IMR-90 (cell line): Measurements from ENCODE around the gene HPS4. TPM values are rescaled to one million over a fixed set of nuclear protein-coding genes. Genes with fewer than 3 reads are reported as not detected.

Experiments
- ATAC-seq: fragments of 200-7000 bp; cut with Tn5 transposase; 2 replicates; pipeline ENCODE4 v1.9.1; 2020; ENCODE audit warnings: low read depth, mild to moderate bottlenecking, moderate library complexity
- BruUV-seq: library from RNA; stranded (reverse); fragments of 400-500 nt; replicated peaks from 2 replicates; lab custom pipeline; 2021; lab: Mats Ljungman, UMichigan
- CTCF ChIA-PET: fragments of 300-600 bp; formaldehyde crosslinking; extraction: SDS; loops from one replicate; lab custom pipeline; 2021; ENCODE audit warnings: antibody characterized with exemption; lab: Yijun Ruan, JAX
- POLR2A ChIA-PET: fragments of 300-600 bp; sonication (Branson Sonifier 250); formaldehyde crosslinking; loops from one replicate; lab custom pipeline; 2022; ENCODE audit warnings: antibody characterized with exemption; ENCODE audit not compliant: unreplicated experiment; lab: Charles Lee
- DNase-seq: peaks from one replicate; pipeline ENCODE4 v3.0.0; 2013
- H2AFZ ChIP-seq: replicated peaks from 2 replicates; pipeline ENCODE3; 2013; ENCODE audit warnings: low read length, mild to moderate bottlenecking; ENCODE audit not compliant: poor library complexity
- H2AK5ac ChIP-seq: 2 replicates; pipeline ENCODE4 v1.6.1; 2013; ENCODE audit warnings: low read depth, low read length, inconsistent platforms
- H2AK9ac ChIP-seq: replicated peaks from 2 replicates; pipeline ENCODE3; 2013; ENCODE audit warnings: mild to moderate bottlenecking, low read depth, low read length, moderate library complexity; ENCODE audit not compliant: poor library complexity
- H2BK120ac ChIP-seq: 2 replicates; pipeline ENCODE4 v1.6.1; 2013; ENCODE audit warnings: low read depth, low read length, inconsistent platforms
- H2BK15ac ChIP-seq: 3 replicates; pipeline ENCODE4 v1.6.1; 2013; ENCODE audit warnings: low read depth, low read length, inconsistent platforms
- H2BK20ac ChIP-seq: 2 replicates; pipeline ENCODE4 v1.6.1; 2013; ENCODE audit warnings: low read depth, mild to moderate bottlenecking, inconsistent platforms, low read length, moderate library complexity
- H2BK5ac ChIP-seq: 2 replicates; pipeline ENCODE4 v1.6.1; 2013; ENCODE audit warnings: mild to moderate bottlenecking, low read depth, low read length, inconsistent platforms; ENCODE audit not compliant: poor library complexity, severe bottlenecking
- H3K14ac ChIP-seq: replicated peaks from 2 replicates; pipeline ENCODE4 v1.6.1; 2013; ENCODE audit warnings: low read depth, low read length, inconsistent platforms
- H3K18ac ChIP-seq: 2 replicates; pipeline ENCODE4 v1.6.1; 2013; ENCODE audit warnings: low read depth, low read length, control low read depth
- H3K23ac ChIP-seq: 2 replicates; pipeline ENCODE4 v1.6.1; 2013; ENCODE audit warnings: low read depth, low read length, inconsistent platforms
- H3K27ac ChIP-seq: 2 replicates; pipeline ENCODE4 v1.5.1; 2013; ENCODE audit warnings: mild to moderate bottlenecking, control low read depth, low read length; ENCODE audit not compliant: insufficient read depth
- H3K27me3 ChIP-seq: 2 replicates; pipeline ENCODE4 v1.6.1; 2013; ENCODE audit warnings: low read length; ENCODE audit not compliant: control insufficient read depth, insufficient read depth
- H3K36me3 ChIP-seq: 2 replicates; pipeline ENCODE4 v1.6.1; 2013; ENCODE audit warnings: low read length, mixed read lengths; ENCODE audit not compliant: control insufficient read depth, insufficient read depth
- H3K4ac ChIP-seq: 2 replicates; pipeline ENCODE4 v1.6.1; 2013; ENCODE audit warnings: low read depth, low read length, inconsistent platforms
- H3K4me1 ChIP-seq: 2 replicates; pipeline ENCODE4 v1.6.1; 2013; ENCODE audit warnings: low read length, mixed read lengths; ENCODE audit not compliant: control insufficient read depth, insufficient read depth
- H3K4me2 ChIP-seq: 2 replicates; pipeline ENCODE4 v1.6.1; 2013; ENCODE audit warnings: low read depth, mild to moderate bottlenecking, control low read depth, low read length, moderate library complexity
- H3K4me3 ChIP-seq: 2 replicates; pipeline ENCODE4 v1.5.1; 2013; ENCODE audit warnings: low read depth, mild to moderate bottlenecking, control low read depth, low read length, moderate library complexity; ENCODE audit not compliant: insufficient read depth
- H3K56ac ChIP-seq: 2 replicates; pipeline ENCODE4 v1.6.1; 2013; ENCODE audit warnings: low read length, inconsistent platforms; ENCODE audit not compliant: insufficient read depth; ENCODE audit errors: extremely low read depth
- H3K79me1 ChIP-seq, 2 experiments: 2 replicates each; pipeline ENCODE4 v1.6.1; 2013; ENCODE audit warnings: low read length in 2 of 2, inconsistent platforms in 1 of 2, low read depth in 1 of 2
- H3K9ac ChIP-seq: 2 replicates; pipeline ENCODE4 v1.6.1; 2013; ENCODE audit warnings: low read depth, low read length, control low read depth
- H3K9me1 ChIP-seq: 2 replicates; pipeline ENCODE4 v1.6.1; 2013; ENCODE audit warnings: low read length, inconsistent platforms; ENCODE audit not compliant: insufficient read depth
- H3K9me3 ChIP-seq: 2 replicates; pipeline ENCODE4 v1.6.1; 2013; ENCODE audit warnings: low read length; ENCODE audit not compliant: control insufficient read depth, insufficient read depth
- H4K20me1 ChIP-seq: 2 replicates; pipeline ENCODE4 v1.6.1; 2013; ENCODE audit warnings: low read length, inconsistent platforms; ENCODE audit not compliant: insufficient read depth
- H4K5ac ChIP-seq: 2 replicates; pipeline ENCODE4 v1.6.1; 2013; ENCODE audit warnings: mild to moderate bottlenecking, low read depth, low read length, control low read depth
- H4K8ac ChIP-seq, 2 experiments: 2 replicates each; pipeline ENCODE4 v1.6.1; 2013; ENCODE audit warnings: low read depth in 2 of 2, low read length in 2 of 2, control low read depth in 1 of 2, inconsistent platforms in 1 of 2
- H4K91ac ChIP-seq: 2 replicates; pipeline ENCODE4 v1.6.1; 2013; ENCODE audit warnings: low read depth, low read length, inconsistent platforms; ENCODE audit not compliant: insufficient read depth
- CEBPB ChIP-seq: IDR thresholded peaks from 2 replicates; pipeline ENCODE4 v1.6.1; 2012; ENCODE audit warnings: low read depth, low read length, improper control_type of control experiment
- CHD1 ChIP-seq: IDR thresholded peaks from 2 replicates; pipeline ENCODE4 v1.6.1; 2012; ENCODE audit warnings: low read depth, low read length, improper control_type of control experiment
- FOS ChIP-seq: fragments of 150-350 bp; IDR thresholded peaks from 2 replicates; pipeline ENCODE4 v1.6.1; 2016; ENCODE audit warnings: low read depth, low read length
- MAFK ChIP-seq: IDR thresholded peaks from 2 replicates; pipeline ENCODE4 v1.6.1; 2012; ENCODE audit warnings: low read depth, low read length, improper control_type of control experiment
- MAZ ChIP-seq: IDR thresholded peaks from 2 replicates; pipeline ENCODE4 v1.6.1; 2012; ENCODE audit warnings: low read depth, mild to moderate bottlenecking, low read length, improper control_type of control experiment, moderate library complexity, borderline replicate concordance
- MXI1 ChIP-seq: IDR thresholded peaks from 2 replicates; pipeline ENCODE4 v1.6.1; 2012; ENCODE audit warnings: low read depth, mild to moderate bottlenecking, low read length, moderate library complexity, borderline replicate concordance
- NFE2L2 ChIP-seq: fragments of 150-350 bp; IDR thresholded peaks from 2 replicates; pipeline ENCODE4 v1.6.1; 2016; ENCODE audit warnings: low read depth, mild to moderate bottlenecking, low read length
- POLR2A ChIP-seq: IDR thresholded peaks from 2 replicates; pipeline ENCODE4 v1.6.1; 2012; ENCODE audit warnings: mild to moderate bottlenecking, low read depth, low read length
- RFX5 ChIP-seq: IDR thresholded peaks from 2 replicates; pipeline ENCODE4 v1.8.0; 2012; ENCODE audit warnings: low read depth, mild to moderate bottlenecking, low read length, moderate library complexity
- SMC3 ChIP-seq: fragments of 150-350 bp; IDR thresholded peaks from 2 replicates; pipeline ENCODE4 v1.6.1; 2016; ENCODE audit warnings: low read depth, mild to moderate bottlenecking, antibody characterized with exemption, low read length, moderate library complexity
- WGBS, 2 experiments: methylation state at CpG; one replicate each; pipeline versions ENCODE4 v1.1.5 to v1.1.7; 2013; ENCODE audit warnings: missing lambda C conversion rate in 2 of 2; ENCODE audit not compliant: insufficient read length in 1 of 2; ENCODE audit errors: extremely low coverage in 2 of 2; 5-methylcytosine and 5-hydroxymethylcytosine counted together
- dilution Hi-C: fragments of 300-500 bp; cut with HindIII; formaldehyde crosslinking; loops from one replicate; pipeline ENCODE4 v1.14.3; 2018; ENCODE audit warnings: low sequenced_read_pairs; ENCODE audit not compliant: unreplicated experiment
- in situ Hi-C: fragments of 300-500 bp; cut with MboI; formaldehyde crosslinking; loops from 3 replicates; pipeline ENCODE4 v1.14.3; 2019; ENCODE audit warnings: low sequenced_read_pairs, inconsistent platforms, mixed read lengths
- intact Hi-C: fragments of 100-400 bp; cut with micrococcal nuclease; formaldehyde crosslinking; loops from 2 replicates; pipeline ENCODE4 v1.10.0; 2022
- polyA plus RNA-seq, 3 experiments: library from polyadenylated mRNA; depleted of rRNA; stranded (reverse); fragments of >200 nt; gene quantifications; 2 replicates each; pipeline ENCODE4 v1.2.3, GENCODE V29; 2012; ENCODE audit warnings: low replicate concordance in 1 of 3
- total RNA-seq: library from RNA; depleted of rRNA; stranded (reverse); fragments of >200 nt; gene quantifications from 2 replicates; pipeline ENCODE4 v1.2.3, GENCODE V29; 2012
- TF ChIP-seq, protein P1 (sequence below): conservative IDR thresholded peaks from 2 replicates; pipeline ENCODE4 v1.5.1; 2012; ENCODE audit warnings: mild to moderate bottlenecking, low read depth, low read length, improper control_type of control experiment
- TF ChIP-seq, protein P2 (sequence below): fragments of 150-350 bp; IDR thresholded peaks from 2 replicates; pipeline ENCODE4 v1.6.1; 2016; ENCODE audit warnings: low read depth, mild to moderate bottlenecking, low read length, moderate library complexity, borderline replicate concordance

Gene HPS4
- total and polyA plus RNA-seq, 2 of the 4 experiments (the other 2 are of a cell fraction), result 15.8 to 19.0 TPM

GRCh38 chr22:26404851-26405421 is 78.6 kb downstream of the HPS4 start:
- no CpG with 5 or more reads among the region's 6 CpGs for WGBS, 2 experiments
- CTCF ChIA-PET, result no interaction called here
- Histone ChIP-seq H4K5ac (no peak overlapping the region), H3K4me1 (no peaks in the 10 kb centered on the region), H2BK20ac (no peak overlapping the region), H2BK120ac (no peak overlapping the region), H3K23ac (no peak overlapping the region), H2BK15ac (no peak overlapping the region), H3K4me3 (no peak overlapping the region), H3K56ac (no peak overlapping the region), H4K20me1 (no peaks in the 10 kb centered on the region), H3K9me1 (no peaks in the 10 kb centered on the region), H4K8ac (no peak overlapping the region), H3K27ac (no peak overlapping the region), H3K14ac (no peak overlapping the region), H3K9ac (no peak overlapping the region), H2AFZ (peak overlapping the region; percentile 28), H2AK5ac (no peak overlapping the region), H3K27me3 (peaks cover 23% of the 10 kb centered on the region), H3K79me1 (no peaks in the 10 kb centered on the region), H3K36me3 (no peaks in the 10 kb centered on the region), H2BK5ac (no peak overlapping the region), H4K91ac (no peak overlapping the region), H2AK9ac (no peak overlapping the region), H3K4ac (no peak overlapping the region), H3K4me2 (no peak overlapping the region), H3K18ac (no peak overlapping the region), H3K9me3 (no peaks in the 10 kb centered on the region)
- TF ChIP-seq MXI1 (no peak), FOS (no peak), NFE2L2 (no peak), CEBPB (no peak), SMC3 (no peak), RFX5 (no peak), CHD1 (no peak), MAZ (no peak), MAFK (no peak), POLR2A (no peak)
- TF ChIP-seq, protein P1, sequence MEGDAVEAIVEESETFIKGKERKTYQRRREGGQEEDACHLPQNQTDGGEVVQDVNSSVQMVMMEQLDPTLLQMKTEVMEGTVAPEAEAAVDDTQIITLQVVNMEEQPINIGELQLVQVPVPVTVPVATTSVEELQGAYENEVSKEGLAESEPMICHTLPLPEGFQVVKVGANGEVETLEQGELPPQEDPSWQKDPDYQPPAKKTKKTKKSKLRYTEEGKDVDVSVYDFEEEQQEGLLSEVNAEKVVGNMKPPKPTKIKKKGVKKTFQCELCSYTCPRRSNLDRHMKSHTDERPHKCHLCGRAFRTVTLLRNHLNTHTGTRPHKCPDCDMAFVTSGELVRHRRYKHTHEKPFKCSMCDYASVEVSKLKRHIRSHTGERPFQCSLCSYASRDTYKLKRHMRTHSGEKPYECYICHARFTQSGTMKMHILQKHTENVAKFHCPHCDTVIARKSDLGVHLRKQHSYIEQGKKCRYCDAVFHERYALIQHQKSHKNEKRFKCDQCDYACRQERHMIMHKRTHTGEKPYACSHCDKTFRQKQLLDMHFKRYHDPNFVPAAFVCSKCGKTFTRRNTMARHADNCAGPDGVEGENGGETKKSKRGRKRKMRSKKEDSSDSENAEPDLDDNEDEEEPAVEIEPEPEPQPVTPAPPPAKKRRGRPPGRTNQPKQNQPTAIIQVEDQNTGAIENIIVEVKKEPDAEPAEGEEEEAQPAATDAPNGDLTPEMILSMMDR, result no peak
- TF ChIP-seq, protein P2, sequence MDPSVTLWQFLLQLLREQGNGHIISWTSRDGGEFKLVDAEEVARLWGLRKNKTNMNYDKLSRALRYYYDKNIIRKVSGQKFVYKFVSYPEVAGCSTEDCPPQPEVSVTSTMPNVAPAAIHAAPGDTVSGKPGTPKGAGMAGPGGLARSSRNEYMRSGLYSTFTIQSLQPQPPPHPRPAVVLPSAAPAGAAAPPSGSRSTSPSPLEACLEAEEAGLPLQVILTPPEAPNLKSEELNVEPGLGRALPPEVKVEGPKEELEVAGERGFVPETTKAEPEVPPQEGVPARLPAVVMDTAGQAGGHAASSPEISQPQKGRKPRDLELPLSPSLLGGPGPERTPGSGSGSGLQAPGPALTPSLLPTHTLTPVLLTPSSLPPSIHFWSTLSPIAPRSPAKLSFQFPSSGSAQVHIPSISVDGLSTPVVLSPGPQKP, result no peak
- intact Hi-C loops (no loop called here), in situ Hi-C loops (loop anchor here (5.0 kb wide), 1 partner anchor 57 kb away; no protein-coding TSS in a partner anchor), dilution Hi-C loops (no loop called here)
- POLR2A ChIA-PET, result no interaction called here
- no peak for DNase-seq
- no TSS peak for BruUV-seq
- ATAC-seq, result no peak
